Right atrium auricular region (tissue), 2 donors: Measurements from ENCODE around the gene PHF20. TPM values are rescaled to one million over a fixed set of nuclear protein-coding genes. Genes with fewer than 3 reads are reported as not detected.
"Not testable (repeated sequence)": the region's sequence is repeated elsewhere in the genome, so short reads cannot be mapped to it uniquely, and the experiment has no call there.

Source experiments
- DNase-seq: peaks from one replicate; pipeline ENCODE4 v3.0.0-alpha.2; 2019; ENCODE audit warnings: low spot score
- H3K27ac ChIP-seq, 2 donors: fragments of 200-600 bp; sonication (generic); 1 replicate in 1 of 2; 2 replicates in 1 of 2; pipeline ENCODE4 v1.5.1; 2016 to 2019
- H3K27me3 ChIP-seq, 2 donors: fragments of 200-600 bp; sonication (generic); one replicate each; pipeline versions ENCODE4 v1.5.1 to v1.6.0; 2017 to 2019
- H3K36me3 ChIP-seq: fragments of 200-600 bp; sonication (generic); one replicate; pipeline ENCODE4 v1.5.1; 2016
- H3K4me1 ChIP-seq, 2 donors: fragments of 200-600 bp; sonication (generic); one replicate each; pipeline versions ENCODE4 v1.5.1 to v1.6.0; 2017 to 2019
- H3K4me3 ChIP-seq, 2 donors: fragments of 200-600 bp; sonication (generic); 1 replicate in 1 of 2; 2 replicates in 1 of 2; pipeline ENCODE4 v1.5.1; 2017 to 2019; ENCODE audit warnings: mild to moderate bottlenecking in 1 of 2, moderate library complexity in 1 of 2
- H3K9me3 ChIP-seq, 2 donors: fragments of 200-600 bp; sonication (generic); one replicate each; pipeline ENCODE4 v1.5.1; 2019
- CTCF ChIP-seq, 2 donors: fragments of 200-600 bp; sonication (generic); IDR thresholded peaks; one replicate each; pipeline ENCODE4 v1.5.1; 2019; ENCODE audit warnings: antibody characterized with exemption in 2 of 2
- total RNA-seq, 2 donors: library from RNA; depleted of rRNA; stranded (reverse); fragments of >200 nt; gene quantifications; one replicate each; pipeline ENCODE4 v1.1.0, GENCODE V29; 2016

Gene PHF20
- total RNA-seq, 2 donors from 2014 or later: 29.7 to 34.7 TPM

- no peak overlapping the region for H3K4me3 ChIP-seq
- H3K27ac ChIP-seq: no peak overlapping the region
- no peaks in the 10 kb centered on the region for H3K36me3 ChIP-seq
- DNase-seq: no peak
- no peaks in the 10 kb centered on the region for H3K9me3 ChIP-seq
- peaks cover 0 to 3% of the 10 kb centered on the region in 2 donors for H3K4me1 ChIP-seq
- no peaks in the 10 kb centered on the region for H3K27me3 ChIP-seq
- TF ChIP-seq CTCF (IDR thresholded peaks at IDR 0.05): no peak
These were observed 9.4 kb upstream of the PHF20 start for GRCh38 chr20:35762461-35762860.

GRCh38 chr20:35764936-35765335 is 6.9 kb upstream of the PHF20 start:
- not testable (repeated sequence) for H3K27ac ChIP-seq, H3K9me3 ChIP-seq, H3K27me3 ChIP-seq, H3K36me3 ChIP-seq, DNase-seq, H3K4me3 ChIP-seq
- H3K4me1 ChIP-seq: peaks cover 0 to 28% of the 10 kb centered on the region in 2 donors

- no peaks in the 10 kb centered on the region for H3K36me3 ChIP-seq
- peaks cover 0 to 44% of the 10 kb centered on the region in 2 donors for H3K4me1 ChIP-seq
- H3K4me3 ChIP-seq: no peak overlapping the region
- no peak for TF ChIP-seq CTCF (IDR thresholded peaks at IDR 0.05)
- no peaks in the 10 kb centered on the region for H3K9me3 ChIP-seq
- no peaks in the 10 kb centered on the region for H3K27me3 ChIP-seq
- H3K27ac ChIP-seq: peak overlapping the region in 1 of 2 donors; percentile 97
- no peak for DNase-seq
These were observed 5.0 kb upstream of the PHF20 start for GRCh38 chr20:35766843-35767242.

GRCh38 chr20:35767683-35768481 is 3.9 kb upstream of the PHF20 start:
- Histone ChIP-seq H3K4me1 (peaks cover 0 to 49% of the 10 kb centered on the region in 2 donors), H3K36me3 (no peaks in the 10 kb centered on the region), H3K4me3 (no peak overlapping the region), H3K27me3 (no peaks in the 10 kb centered on the region), H3K27ac (peak overlapping the region; percentile 89 to 97), H3K9me3 (no peaks in the 10 kb centered on the region)
- DNase-seq: peak; percentile 85
- no peak for TF ChIP-seq CTCF (IDR thresholded peaks at IDR 0.05)

GRCh38 chr20:35768731-35769664 is 2.8 kb upstream of the PHF20 start:
- no peaks in the 10 kb centered on the region for H3K36me3 ChIP-seq
- H3K27ac ChIP-seq: peak overlapping the region; percentile 89 to 97
- TF ChIP-seq CTCF (IDR thresholded peaks at IDR 0.05): no peak
- no peak overlapping the region for H3K4me3 ChIP-seq
- peak; percentile 100 for DNase-seq
- H3K4me1 ChIP-seq: peaks cover 0 to 60% of the 10 kb centered on the region in 2 donors
- H3K9me3 ChIP-seq: no peaks in the 10 kb centered on the region
- H3K27me3 ChIP-seq: no peaks in the 10 kb centered on the region

- H3K4me3 ChIP-seq: peak overlapping the region in 1 of 2 donors; percentile 79
These were observed 487 bp upstream of the PHF20 start for GRCh38 chr20:35771367-35771688.

More at GRCh38 chr20:35771367-35771688, 487 bp upstream of the PHF20 start:
- Histone ChIP-seq H3K4me1 (peaks cover 0 to 66% of the 10 kb centered on the region in 2 donors), H3K9me3 (no peaks in the 10 kb centered on the region), H3K36me3 (no peaks in the 10 kb centered on the region), H3K27ac (peak overlapping the region; percentile 89 to 97), H3K27me3 (no peaks in the 10 kb centered on the region)
- no peak for TF ChIP-seq CTCF (IDR thresholded peaks at IDR 0.05)
- DNase-seq: no peak
